Ureter (tissue), 1 donor: Measurements from ENCODE around the gene ENC1. TPM values are rescaled to one million over a fixed set of nuclear protein-coding genes. Genes with fewer than 3 reads are reported as not detected.

ENCODE experiments used
- DNase-seq: peaks from one replicate; pipeline ENCODE4 v3.0.0-alpha.2; 2020; ENCODE audit warnings: low spot score
- total RNA-seq: library from RNA; stranded (reverse); gene quantifications from one replicate; pipeline ENCODE4 v1.2.4, GENCODE V29; 2023
- donor health status: DM: yes; HTN: yes; CAD: no.

ENC1 gene
- total RNA-seq, 1 donor from 2014 or later, result 48.5 TPM

DNA sequence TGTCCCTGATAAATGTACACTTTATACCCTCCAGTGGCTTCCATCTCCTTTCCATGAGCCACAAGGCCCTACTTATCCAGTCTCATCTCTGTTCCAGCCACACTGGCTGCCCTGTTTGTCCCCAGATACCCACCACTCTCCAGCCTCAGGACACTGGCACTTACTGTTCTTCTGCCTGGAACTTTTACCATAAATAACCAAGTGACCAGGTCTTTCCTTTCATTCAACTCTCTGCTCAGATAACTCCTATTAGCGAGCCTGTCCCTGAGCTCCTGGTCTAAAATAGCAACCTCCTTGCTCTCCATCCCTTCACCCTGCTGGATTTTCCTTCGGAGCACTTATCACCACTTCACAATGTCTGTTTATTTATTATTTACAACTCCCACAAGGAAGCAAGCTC lies 16.6 kb upstream of the ENC1 start:
- DNase-seq, result no peak

DNA sequence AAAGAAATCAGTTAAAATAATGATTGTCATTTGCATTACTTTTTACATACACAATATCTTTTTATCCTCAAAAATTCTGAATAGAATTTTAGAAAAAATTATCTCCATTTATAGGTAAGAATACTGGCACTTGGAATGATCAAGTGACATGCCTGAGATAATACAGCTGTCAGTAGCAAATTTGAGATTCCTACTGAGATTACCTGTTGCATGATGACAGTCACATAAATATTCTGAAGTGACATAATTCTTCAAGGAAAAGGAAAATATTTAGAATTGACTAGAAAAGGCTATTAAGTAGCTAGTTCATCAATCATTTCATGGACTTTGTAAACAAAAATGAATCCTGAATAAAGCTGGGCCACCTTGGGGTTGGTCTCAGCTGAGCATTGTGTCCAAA lies 15.2 kb upstream of the ENC1 start:
- no peak for DNase-seq

DNA sequence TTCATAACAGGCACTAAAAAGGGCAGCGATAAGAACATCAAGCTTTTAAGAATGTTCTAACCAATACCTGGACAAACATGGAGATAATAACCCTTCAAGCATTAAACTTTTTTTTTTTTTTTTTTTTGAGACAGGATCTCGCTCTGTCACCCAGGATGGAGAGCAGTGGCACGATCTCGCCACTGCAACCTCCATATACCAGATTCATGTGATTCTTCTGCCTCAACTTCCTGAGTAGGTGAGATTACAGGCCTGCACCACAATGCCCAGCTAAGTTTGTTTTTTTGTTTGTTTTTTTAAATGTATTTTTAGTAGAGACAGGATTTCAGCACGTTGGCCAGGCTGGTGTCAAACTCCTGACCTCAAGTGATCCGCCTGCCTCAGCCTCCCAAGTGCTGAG lies 14.7 kb upstream of the ENC1 start:
- no peak for DNase-seq

- no peak for DNase-seq
Measured at GRCh38 chr5:74653991-74654390, 13.5 kb upstream of the ENC1 start.

DNA sequence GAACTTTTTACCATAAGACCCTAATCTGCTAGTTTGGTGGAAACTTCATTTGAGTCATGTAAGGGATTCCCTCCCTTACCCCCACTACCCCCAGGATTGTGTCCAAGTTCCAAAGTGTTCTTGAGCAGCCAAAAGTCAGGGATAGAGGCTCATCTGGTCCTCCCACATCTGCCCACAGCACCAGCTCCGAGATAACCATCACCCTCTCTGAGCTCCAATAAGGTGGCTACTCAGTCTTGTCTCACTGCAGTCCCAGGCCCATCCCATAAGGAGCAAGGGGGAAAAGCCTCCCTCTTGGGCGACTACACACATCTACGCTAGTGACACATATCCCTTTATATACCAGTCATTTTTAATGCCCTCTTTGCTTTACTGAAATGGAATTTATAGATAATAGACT lies 12.0 kb upstream of the ENC1 start:
- DNase-seq, result no peak

GRCh38 chr5:74651710-74652109 lies 11.2 kb upstream of the ENC1 start:
- no peak for DNase-seq

GRCh38 chr5:74649421-74649973 lies 9.0 kb upstream of the ENC1 start:
- DNase-seq, result no peak

GRCh38 chr5:74648835-74649293 lies 8.3 kb upstream of the ENC1 start:
- DNase-seq, result no peak

DNA sequence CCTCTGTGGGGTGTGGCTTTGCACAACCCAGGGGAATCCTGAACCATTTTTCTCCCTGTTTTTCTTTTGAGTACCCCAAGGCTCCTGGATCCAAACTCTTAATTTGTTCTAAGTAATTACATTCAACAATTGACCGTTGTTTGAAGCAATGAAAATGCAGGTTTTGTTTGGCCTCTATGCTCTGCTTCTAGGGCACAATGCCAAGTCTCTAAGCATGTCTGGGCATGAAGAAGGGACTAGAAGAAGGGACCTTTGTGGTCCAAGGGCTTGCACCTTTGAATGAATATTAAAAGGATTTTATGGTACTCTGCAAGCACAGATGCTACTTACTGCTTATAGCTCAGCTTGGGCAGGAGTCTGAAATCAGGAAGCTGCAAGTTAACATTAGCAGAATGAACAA lies 6.6 kb upstream of the ENC1 start:
- no peak for DNase-seq

DNA sequence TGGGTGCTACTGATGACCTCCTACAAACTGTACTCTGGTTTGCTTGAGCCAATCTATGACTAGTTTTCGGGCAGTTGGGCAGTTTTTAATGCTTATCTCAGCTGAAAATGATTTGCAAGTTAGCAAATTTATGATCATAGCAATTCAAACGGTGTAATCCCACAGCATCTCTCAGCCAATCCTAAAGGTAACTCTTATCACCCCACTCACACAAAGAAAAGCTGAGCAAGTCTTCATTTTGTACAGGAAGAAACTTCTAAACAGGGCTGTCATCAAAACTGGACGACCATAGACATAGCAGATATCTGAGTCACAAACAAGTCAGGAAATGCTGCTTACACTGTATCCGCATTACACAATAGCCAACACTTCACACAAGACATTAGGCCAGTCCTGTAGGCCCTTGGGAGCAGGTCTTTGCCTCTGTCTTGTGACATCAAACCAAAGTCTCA lies 2.6 kb upstream of the ENC1 start:
- DNase-seq, result no peak

- no peak for DNase-seq
Measured at GRCh38 chr5:74642543-74642863, 2.0 kb upstream of the ENC1 start.

GRCh38 chr5:74641735-74642542 lies 1.4 kb upstream of the ENC1 start:
- DNase-seq, result peak; percentile 61

- DNase-seq, result peak; percentile 71
Measured at GRCh38 chr5:74640954-74641734, 616 bp upstream of the ENC1 start.

DNA sequence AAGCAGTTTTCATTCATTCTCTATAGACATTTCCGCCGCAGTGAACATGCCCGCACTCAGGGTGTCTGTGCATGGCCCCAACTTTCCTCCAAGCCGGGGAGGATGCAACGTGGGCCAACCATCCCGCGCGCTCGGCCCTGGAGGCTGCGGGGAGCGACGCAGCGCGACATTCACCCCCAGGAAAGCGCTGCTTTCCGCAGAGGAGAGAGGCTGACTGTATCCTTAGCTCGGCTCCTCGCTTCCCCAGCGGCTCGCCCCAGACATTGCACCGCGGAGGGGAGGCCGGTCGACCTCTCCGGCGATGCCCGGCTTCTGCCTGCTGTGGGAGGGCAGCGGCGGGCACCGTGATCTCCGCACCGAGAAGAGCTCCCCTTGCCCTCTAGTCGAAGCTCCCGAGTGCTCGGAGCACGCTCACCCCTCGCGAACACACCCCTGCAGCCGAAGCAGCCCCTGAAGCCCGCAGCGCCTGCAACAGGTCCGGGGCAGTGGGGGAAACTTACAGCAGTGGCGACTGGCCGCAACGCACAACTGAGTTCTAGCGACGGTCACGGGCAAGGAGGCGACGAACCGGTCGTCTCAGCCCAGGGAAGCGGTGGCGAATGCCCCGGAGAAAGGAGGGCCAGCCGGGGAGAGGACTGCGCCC lies 600 bp downstream of the ENC1 start:
- DNase-seq, result no peak

GRCh38 chr5:74638970-74639806 lies 1.3 kb downstream of the ENC1 start:
- DNase-seq, result no peak

- DNase-seq, result no peak
Measured at GRCh38 chr5:74638544-74638969, 2.0 kb downstream of the ENC1 start.

DNA sequence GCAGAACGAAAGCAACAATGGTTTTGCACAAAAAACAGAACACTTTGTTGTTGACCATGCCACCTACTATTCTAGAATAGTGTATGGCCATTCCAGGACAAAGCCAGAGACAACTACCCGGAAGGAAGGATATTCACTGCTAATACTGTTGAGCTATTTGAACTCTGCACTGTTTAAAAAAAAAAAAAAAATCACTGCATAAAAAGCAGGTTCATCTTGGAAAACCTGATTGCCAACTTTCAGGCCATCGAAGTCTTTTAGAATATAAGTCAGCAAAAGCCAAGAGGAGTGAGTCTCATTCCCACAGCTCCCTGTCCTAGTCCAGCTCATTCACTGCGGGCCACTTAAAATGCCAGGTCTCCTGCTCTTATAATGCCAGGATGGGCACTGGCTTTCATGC lies 4.0 kb downstream of the ENC1 start:
- DNase-seq, result no peak

- DNase-seq, result no peak
Measured at GRCh38 chr5:74636149-74636548, 4.4 kb downstream of the ENC1 start.

DNA sequence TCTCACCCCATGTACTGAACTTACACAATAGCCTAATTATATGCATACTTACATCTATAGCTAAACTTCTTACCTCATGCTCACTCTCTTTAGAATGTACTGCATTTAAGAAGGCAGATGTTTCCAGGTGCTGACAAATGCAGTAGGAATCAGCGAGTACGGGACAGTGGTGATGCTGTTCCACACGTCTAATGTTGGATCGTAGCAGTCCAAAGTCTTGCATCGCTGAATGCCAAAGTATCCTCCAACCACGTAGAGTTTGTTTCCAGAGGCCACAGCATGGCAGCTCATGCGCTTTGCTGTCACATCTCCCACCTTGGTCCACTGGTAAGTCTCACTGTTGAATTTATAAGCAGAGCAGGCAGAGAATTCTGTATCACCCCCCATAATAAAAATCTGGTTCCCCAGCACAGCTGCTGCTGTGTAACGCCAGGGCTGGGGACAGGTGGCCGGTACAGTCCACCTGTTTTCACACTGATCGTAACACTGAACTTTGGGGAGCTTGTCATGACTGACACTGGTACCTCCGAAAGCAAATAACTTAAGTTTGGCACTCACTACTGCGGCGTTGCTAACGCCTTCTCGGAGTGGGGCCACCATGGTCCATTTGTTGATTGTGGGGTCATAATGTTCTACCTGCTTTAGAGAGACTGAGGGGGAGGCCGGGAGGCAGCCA lies 5.8 kb downstream of the ENC1 start:
- DNase-seq, result no peak

DNA sequence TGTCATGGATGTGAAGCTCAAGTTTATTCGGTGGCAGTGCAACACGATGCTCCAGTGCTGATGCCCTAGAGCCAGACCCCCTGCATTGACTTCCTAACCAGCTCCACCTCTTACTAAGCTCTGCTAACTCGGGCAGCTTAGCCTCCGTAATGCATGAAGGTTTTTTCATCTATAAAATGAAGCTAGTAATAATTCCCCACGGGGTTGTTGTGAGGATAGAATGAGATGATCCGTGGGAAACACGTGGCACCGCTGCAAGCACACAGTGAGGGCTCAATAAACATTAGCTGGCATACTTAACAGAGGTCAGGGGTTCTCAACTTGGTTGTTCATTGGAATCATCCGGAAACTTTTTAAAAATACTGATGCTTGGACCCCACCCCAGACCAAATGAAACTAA lies 6.8 kb downstream of the ENC1 start:
- DNase-seq, result no peak

DNA sequence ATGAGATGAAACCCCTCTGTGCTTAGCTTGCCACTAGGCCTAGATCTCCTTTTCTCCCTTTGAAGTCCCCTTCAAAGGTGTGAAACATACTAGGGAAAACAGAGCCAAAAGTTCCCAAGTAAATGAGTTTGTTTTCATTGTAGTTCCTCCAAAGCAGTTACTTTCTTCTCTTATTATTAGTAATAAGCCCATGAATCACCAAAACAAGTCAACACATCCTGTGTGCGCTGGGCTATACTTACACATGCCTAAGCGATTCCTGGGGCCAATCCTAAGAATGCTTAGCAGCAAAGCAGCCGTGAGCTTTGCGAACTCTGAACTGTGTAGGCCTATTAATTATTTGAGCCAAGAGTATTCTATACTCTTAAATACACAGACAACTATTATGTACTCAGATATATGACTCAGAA lies 7.6 kb downstream of the ENC1 start:
- no peak for DNase-seq
